Activated CD4-positive, alpha-beta T cell treated with anti-CD3 and anti-CD28 coated beads, Interleukin-2, amount 50 U/mL, for 48 hours (primary cell): ENCODE measurements around the gene PTPN9.
"Not testable (repeated sequence)": the region's sequence is repeated elsewhere in the genome, so short reads cannot be mapped to it uniquely, and the experiment has no call there.

Source experiments
- DNase-seq, 2 experiments: peaks; one replicate each; pipeline ENCODE4 v3.0.0-alpha.2; 2020

The PTPN9 gene

DNA sequence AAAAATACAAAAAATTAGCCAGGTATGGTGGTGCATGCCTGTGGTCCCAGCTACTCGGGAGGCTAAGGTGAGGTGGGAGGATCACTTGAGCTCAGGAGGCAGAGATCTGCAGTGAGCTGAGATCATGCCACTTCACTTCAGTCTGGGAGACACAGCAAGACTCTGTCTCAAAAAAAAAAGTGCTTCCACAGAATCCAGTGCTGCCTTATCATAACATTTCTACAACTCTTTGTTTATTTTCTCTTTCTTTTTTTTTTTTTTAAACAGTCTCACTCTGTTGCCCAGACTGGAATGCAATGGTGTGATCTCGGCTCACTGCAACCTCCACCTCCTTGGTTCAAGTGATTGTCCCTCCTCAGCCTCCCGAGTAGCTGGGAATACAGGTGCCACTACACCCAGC, 53.4 kb downstream of the PTPN9 start:
- DNase-seq: not testable (repeated sequence)

DNA sequence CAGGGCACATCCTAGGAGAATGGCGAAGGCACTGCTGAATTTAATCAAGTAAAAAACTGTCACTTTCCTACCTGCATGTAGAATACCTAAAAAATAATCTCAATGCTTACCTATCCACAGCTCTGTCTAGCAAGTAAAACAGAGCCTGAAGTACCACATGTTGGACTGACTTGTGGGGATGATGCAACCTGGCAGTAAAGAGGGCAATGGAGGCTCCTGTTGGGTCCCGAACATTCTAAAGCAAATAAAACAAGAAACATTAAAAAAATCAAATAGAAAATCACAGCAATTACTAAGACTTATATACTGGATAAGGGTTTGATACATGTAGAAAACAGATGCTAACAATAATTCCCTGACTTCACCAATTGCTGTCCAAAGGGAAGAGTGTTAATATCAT, 56.1 kb downstream of the PTPN9 start:
- no peak for DNase-seq

DNA sequence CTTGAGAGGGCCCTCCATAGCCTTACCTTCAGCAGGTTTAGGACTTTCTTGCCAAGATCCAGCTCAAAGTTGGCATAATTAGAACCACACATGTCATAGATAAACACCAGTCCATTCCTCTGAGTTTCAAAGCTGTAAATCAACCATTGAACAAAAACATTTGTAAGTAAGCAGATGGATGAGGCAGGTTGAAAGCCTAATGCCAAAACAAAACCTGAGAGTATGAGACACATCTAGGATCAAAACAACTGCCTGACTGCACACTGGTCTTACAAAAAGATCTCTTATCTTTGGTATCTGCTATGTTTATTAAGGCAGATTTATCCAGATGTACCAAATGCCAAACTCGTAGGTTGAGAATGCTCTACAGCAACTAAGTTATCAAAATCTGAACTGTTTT, 61.9 kb downstream of the PTPN9 start:
- DNase-seq: no peak

DNA sequence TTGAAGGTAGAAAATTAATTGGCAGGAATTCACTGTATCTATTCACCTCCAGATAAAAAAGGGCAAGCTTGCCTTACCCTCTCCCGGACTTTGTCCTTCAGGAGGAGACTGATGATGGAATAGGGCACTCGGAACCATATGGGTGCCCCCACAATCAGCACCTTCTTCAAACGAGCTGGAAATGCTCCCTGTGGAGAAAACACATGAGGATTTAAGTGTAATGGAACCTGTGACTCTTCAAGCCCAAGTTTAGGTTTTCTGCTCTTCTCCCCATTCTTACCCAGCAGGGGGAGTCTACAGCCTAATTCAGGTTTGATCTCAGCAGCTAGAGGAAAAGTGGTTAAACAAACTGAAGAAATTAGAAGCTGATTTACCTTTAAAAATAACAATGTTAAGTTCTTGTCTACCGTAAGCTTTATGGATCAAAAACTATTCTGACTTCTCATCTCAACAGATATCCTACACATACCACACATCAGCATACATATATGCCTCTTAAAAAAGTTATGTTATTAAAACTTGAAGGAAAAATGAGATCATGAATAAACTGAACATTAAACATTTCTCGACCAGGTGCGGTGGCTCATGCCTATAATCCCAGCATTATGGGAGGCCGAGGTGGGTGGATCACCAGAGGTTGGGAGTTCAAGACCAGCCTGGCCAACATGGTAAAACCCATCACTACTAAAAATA, 70.1 kb downstream of the PTPN9 start:
- no peak for DNase-seq

DNA sequence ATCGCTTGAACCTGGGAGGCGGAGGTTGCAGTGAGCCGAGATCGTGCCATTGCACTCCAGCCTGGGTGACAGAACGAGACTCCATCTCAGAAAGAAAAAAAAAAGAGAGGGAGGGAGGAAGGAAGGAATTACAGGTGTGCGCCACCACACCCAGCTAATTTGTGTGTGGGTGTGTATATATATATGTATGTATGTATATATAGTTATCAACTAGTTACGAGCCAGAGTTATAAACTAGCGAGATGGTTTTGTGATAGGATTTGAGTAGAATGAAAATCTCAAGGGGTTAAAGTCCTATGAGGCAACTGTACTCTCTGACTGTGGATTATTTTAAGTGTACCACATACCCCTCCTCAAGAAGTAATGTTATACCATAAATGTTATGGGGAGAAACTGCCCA, 76.8 kb downstream of the PTPN9 start:
- no peak for DNase-seq

DNA sequence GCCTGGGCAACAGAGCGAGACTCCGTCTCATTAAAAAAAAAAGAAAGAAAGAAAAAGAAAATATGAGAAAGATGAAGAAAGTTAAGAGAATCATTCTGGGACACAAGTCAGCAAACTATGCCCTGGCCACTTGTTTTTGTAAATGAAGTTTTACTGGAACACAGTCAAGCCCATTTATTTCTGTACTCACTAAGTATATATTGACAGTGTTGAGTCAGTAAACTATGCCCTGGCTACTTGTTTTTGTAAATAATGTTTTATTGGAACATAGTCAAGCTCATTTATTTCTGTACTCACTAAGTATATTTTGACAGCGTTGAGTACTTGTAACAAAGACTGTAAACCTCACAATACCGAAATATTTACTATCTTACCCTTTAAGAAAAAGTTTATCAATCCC, 85.4 kb downstream of the PTPN9 start:
- no peak for DNase-seq

DNA sequence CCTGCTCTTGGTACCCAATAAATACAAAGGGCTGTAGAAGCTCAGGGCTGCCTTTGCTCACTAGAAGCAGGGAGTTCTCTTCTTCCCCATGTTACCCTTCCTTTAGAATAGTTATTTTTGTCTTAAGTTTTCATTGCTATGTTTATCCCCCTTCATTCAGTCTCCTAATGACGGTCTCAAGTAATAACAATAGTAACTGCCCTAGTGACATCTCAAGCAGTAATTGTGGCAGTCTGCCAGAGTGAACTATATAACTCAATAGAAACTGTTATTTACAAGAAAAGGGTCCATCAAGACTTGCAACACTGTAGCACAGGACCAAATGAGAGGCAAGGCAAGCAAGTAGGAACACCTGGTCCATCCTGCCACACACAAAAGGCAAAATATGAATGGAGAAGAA, 95.2 kb downstream of the PTPN9 start:
- DNase-seq: no peak

DNA sequence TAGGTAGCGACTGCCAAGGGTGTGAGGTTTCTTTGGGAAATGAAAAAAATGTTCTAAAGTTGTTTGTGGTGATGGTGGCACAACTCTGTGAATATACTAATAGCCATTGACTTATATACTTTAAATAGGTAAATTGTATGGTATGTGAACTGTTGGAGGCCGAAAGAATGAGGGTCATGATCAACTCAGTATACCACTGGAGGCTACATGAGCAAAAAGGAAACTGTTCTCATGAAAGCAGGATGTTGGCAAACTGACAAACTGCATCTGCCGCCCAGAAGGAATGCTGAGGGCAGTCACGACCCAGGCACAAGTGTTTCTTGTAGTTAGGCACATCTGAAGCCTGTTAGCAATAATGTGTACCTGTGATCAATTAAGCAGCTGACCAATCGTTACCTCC, 95.6 kb downstream of the PTPN9 start:
- not testable (repeated sequence) for DNase-seq

DNA sequence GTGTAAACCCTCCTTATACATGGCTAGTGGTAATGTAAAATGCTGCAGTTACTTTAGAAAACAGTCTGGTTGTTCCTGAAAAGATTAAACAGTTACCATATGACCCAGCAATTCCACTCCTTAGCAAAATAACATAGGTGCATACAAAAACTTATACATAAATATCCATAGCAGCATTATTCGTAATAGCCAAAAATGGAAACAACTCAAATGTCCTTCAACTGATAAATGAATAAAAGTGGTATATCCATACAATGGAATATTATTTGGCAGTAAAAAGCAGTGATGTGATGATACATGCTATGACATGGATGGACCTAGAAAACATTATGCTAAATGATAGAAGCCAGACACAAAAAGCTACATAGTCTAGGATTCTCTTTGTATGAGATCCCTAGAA, 96.0 kb downstream of the PTPN9 start:
- DNase-seq: no peak

DNA sequence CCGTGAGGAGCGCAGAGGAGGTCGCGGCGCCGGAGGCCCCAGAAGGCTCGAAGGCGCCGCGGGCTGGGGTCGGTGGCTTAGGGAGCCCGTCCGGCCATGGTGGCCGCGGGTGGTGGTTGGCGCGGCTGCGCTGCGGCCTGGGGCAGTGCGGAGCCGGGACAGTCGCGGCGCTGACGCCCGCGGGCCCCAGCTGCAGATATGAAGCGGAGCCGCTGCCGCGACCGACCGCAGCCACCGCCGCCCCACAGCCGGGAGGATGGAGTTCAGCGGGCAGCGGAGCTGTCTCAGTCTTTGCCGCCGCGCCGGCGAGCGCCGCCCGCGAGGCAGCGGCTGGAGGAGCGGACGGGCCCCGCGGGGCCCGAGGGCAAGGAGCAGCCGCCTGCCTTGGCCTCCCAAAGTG, 98.7 kb downstream of the PTPN9 start:
- DNase-seq: not testable (repeated sequence)

DNA sequence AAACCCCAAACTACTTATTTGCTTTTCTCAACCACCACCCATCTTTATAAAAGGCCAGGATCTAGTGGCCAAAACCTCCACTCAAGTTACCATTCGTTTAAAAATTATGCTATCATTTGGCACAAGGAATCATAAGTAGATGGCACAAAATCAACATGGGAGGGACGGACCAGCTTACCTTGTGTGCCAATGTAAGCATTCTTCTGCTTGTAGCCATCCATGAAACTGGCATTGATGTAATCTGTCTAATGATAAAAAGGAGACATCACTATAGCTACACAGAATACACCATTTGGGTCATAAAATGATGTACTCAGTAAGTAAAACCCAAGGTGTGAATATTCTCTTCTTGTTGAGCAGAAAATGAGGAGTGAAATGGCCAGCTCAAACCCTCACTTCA, 99.4 kb downstream of the PTPN9 start:
- no peak for DNase-seq

DNA sequence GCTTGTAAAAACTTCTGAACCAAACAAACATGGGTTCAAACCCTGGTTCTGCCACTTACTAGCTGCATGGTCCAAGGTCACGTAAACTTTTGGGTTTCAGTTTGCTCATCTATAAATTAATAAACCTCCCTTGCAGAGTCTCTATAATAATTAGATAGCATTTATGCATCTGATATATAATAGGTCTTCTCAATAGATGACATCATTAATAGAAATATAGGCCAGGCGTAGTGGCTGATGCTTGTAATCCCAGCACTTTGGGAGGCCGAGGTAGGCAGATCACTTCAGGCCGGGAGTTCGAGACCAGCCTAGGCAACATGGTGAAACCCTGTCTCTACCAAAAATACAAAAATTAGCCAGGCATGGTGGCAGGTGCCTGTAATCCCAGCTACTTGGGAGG, 102.0 kb downstream of the PTPN9 start:
- DNase-seq: not testable (repeated sequence)

DNA sequence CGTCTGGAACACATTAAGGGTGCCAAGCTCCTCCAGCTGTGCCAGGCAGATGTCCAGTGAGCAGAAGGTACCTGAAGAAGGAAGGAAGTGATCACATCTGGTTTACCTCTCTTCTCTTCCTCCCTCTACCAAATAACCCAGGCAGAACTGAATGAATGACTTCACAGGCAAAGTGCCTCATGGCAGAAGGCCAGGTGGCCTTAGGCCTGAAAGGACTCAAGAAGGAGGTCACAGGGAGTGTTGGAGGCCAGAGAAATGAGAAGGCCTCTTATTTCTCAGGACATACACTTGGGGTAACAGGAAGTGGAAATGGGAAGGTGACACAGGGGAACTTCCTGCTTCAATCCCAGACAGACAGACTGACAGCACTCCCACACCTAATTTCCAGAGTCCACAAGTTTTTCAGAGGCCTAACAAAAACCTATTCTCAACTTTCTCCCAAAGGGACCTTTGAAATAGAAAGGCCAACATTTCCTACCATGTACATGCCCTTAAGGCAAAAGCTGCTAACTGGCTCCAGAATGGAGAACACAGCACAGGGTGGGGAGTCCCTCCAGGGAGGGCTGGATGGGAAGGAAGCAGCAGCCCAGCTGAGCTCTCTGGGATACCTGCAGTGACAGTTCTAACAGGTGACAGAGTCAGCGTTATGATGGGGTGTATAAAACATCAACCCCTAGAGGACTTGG, 110.1 kb downstream of the PTPN9 start:
- DNase-seq: no peak

DNA sequence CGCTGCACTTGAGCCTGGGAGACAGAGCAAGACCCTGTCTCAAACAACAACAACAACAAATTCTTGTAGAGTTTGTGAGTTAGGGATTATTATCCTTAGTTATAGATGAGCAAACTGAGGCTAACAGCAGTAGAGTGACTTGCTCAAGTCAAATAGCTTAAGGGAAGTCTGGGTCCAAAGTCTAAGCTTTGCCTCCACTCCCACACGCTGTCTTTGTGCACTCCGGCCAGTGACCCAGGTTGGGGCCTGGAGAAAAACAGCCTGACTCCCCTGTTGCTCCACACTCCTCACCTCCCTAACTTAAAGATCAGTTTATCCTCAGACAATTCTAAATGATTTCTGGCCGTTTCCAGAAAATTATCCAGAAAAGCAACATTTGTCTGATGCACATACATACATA, 118.5 kb downstream of the PTPN9 start:
- no peak for DNase-seq

DNA sequence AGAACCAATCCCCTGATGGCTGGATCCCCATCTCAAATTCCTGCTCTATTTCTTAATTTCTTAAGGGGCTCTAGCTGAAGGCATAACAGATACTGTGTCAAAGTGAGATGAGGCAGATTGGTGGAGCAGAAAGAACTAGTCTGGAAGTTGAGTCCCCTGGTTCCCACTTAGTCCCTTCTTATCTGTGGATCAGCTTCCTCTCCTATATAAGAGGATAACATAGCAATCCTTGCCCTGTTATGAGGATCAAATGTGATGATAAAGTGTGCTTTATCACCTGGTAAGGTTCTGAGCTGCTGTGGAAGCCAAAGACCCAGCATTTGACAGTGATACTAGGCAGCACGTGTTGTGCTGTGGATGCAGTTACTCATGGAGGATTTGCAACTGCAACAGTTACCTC, 119.5 kb downstream of the PTPN9 start:
- no peak for DNase-seq

DNA sequence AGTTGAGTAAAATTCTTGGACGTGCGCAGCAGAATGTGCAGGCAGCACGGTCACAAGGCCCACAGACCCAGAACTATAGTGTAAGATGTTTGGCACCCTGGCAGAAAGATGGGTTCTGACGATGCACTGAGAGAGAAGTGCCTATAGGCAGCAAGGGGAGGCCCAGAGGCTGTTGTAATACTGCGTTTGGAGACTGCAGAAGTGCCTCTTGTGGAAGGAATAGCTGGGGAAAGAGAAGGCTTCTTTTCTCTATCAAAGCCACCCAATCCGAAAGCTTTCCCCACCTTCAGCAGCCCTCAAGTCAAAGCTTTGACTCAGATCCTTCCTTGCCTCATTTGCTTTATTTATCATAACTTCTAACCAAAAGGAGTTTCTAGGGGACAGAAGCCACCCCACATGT, 122.4 kb downstream of the PTPN9 start:
- no peak for DNase-seq

DNA sequence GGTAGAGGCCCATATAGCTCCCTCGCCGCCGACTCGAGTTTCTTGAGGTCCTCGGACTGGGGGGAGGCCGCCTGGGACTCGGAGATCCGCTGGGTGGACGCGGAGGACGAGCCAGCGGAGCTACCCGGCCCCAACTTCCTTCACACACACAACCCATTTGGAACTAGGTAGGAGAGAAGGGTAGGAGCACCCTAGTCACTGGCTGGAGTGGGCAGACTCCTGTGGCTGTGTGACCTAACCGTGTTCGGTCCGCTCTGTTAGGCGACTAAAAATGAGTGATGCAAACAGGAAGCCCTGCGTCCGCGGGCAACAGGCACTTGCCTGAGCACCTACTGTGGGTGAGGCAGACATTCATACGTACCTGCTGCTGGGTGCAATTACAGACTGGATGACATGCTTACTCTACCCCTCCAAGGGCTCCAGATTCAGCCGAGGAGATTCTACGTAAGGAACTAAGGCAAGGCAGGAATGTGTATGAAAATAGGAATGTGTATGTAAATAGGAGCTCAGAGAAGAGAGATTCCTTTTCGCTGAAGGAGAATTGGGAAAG, 123.1 kb downstream of the PTPN9 start:
- peak; percentile 63 to 72 for DNase-seq

DNA sequence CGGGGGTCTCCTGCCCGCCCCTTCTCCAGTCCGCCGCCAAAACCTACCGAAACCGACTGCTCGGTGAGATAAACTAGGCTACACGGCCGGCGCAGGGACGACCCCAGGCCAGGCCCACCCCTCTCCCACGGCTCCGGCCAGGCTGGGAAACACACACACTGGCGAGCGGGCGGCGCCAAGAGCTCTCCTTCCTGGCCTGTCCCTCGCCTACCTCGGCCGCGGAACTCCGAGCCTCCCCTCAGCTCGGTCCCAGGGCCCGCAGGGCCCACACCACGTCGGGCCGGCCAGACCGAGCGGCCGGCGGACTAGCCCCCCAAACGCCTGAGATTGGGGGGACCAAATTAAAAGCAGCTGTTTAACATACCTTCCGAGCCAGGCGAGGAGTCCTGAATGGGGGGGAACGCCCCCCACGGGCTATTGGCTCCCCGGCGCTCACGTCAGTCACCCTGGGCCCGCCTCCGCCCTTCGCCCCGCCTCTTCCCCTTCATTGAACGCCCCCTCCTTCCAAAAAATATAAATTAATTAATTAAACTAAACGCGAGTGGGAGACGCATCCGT, 123.6 kb downstream of the PTPN9 start:
- peak; percentile 90 to 93 for DNase-seq

DNA sequence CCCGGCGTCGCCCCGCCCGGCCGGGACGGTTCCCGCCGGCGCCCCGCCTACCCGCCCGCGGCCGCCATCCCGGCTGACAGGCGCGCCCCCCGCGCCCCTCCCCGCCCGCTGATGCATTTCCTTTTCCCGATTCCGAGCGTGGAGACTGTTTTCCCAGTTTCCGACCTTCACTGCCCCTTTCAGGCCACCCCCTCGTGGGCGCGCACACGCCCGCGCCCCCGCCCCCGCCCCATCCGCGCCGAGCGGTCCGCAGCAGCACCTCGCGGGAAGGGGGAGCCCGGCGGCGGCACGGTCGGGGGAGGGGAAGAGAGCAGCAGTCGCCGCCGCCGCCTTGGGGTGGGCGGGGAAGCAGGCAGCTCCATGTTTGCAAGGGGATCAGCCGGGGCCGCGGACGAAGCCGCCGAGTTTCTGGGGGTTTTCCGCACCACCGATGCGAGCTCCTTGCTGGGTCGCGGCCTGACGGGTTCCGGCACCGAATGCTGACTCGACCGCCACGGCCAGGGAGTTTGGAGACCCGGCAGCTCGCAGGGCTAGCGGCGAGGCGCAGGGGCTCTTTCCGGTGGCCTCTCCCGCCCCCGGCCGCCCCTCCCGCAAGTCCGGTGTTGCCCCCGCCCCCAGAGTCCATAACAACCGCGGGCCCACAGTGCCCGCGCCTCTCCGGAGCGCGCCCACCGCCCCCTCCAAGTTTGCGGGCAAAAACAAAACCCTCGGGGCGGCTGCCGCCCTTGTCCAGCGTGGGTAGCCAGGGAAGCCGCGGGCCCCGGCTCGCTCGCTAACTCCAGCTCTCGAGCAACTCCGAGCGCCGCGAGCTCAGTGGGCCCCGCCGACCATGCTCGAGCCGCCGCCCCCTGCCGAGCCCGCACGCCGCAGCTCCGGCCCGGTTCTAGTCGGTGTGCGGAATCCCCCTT, 124.4 kb downstream of the PTPN9 start:
- DNase-seq: peak; percentile 81 to 84

DNA sequence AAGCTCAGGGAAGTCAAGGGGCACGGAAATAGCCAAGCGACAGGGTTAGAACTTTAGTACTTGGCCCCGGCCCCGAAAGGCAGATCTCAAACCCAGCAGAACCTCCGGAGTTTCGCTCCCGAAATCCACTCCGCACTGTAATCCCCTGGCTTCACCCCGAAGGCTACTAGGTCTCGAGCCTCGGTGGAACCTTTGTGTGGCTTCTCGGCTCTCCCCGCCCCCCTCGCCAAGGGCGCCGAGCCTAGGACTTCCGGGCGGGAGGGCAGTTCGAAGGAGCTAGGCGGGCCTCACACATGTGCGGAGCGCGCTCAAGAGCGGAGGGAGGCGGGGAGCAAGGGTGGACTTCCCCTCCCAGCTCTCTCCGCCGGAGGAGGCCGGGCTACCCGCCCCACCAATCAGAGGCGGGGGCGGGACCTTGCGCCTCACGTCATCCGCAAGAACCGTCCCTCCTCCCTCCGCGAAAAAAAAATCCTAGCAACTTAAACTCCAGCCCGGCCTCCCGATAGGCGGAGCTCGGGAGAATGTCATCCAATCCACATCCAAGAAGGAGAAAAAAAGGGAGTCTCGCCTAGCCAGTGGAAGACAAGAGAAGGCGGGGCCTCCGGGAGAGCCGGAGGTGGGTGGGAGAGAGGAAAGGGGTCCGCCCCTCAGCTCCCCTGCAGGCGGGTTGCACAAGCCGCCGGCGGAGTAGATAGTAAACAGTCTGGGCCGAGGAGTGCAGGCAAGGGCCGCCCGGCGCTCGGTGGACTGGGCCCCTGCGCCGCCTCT, 125.2 kb downstream of the PTPN9 start:
- DNase-seq: peak; percentile 96

DNA sequence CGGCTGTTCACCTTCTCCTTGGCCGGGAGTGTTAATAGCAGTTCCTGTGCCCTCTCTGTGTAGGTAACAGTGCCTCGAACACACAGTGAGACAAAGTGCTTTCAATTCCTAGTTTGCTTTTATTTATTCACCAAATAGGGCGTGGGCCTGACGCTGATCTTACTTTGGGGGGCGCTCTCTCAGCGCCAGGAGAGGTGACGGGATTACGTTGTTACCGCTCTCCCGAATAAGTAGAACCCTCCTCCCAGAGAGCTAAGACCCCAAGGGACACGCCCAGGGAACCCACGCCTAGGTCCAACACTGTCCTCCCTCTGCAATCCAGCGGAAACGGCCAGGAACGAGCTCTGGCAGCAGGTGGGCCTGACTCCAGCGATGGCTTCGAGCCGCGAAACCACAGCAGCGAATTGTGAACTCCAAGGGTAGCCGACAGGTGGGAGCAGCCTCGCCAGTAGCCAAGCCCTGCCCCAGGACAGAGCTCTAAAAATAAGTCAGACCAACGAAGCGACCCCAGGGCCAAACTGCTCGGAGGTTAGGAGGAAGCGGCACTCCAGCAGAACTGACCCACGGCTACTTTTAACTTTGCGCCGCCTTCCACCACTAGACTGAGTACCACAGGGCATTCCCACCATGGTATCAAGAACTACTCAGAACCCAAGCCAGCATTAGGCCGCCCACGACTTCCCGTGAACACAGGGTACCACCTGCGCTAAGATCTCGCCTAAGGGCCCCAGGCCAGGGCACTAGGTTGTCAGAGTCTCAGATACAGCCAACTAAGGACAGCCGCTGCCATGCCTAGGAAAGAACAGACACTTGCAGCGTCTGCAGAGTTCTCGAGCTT, 126.0 kb downstream of the PTPN9 start:
- DNase-seq: peak; percentile 77 to 83
